GM12864 (cell line): Measurements from ENCODE around the gene COL5A3.

Experiments used
- DNase-seq: peaks from one replicate; pipeline ENCODE4 v3.0.0-alpha.2; 2011; ENCODE audit warnings: low read depth
- H3K4me3 ChIP-seq: 2 replicates; pipeline ENCODE4 v1.5.1; 2011; ENCODE audit warnings: mild to moderate bottlenecking, low read depth, low read length, control low read depth
- CTCF ChIP-seq: IDR thresholded peaks from 2 replicates; pipeline ENCODE4 v1.5.1; 2011; ENCODE audit warnings: low read depth, mild to moderate bottlenecking, moderate library complexity, low read length, control low read depth, inconsistent platforms; ENCODE audit errors: missing control alignments

The COL5A3 gene

GRCh38 chr19:10021863-10022262 lies 11.6 kb upstream of the COL5A3 start:
- no peak for DNase-seq
- no peak for TF ChIP-seq CTCF

DNA sequence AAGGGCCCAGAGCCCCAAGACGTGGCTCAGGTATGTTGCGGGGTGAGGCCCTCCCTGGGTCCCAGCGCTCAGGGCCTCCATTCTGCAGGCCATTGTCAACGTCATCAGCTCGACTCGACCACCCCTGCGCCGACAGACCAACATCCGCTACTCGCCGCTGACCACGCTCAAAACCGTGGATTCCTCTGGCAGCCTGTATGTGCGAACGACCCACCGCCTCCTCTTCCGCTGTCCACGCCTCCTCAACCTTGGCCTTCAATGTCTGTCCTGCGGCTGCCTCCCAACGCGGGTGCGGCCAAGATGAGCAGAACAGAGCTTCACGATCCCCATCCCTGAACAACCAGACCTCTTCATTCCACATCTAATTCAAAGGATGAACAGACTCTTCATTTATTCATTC lies 11.1 kb upstream of the COL5A3 start:
- no peak for TF ChIP-seq CTCF
- H3K4me3 ChIP-seq = no peak overlapping the region
- DNase-seq = no peak

More at GRCh38 chr19:10021863-10022262, 11.6 kb upstream of the COL5A3 start:
- no peak overlapping the region for H3K4me3 ChIP-seq

DNA sequence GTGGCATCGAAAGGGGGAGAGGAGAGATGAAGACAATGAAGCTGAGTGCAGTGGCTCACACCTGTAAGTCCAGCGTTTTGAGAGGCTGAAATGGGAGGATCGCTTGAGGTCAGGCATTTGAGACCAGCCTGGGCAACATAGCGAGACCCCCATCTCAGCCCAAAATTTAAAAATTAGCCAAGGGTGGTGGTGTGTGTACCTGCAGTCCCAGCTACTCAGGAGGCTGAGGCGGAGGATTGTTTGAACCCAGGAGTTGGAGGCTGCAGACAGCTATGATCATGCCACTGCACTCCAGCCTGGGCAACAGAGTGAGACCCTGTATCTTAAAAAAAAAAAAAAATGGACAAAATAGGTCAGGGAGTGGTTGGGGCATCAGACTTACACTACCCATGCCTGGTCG lies 10.5 kb upstream of the COL5A3 start:
- TF ChIP-seq CTCF = no peak
- no peak for DNase-seq
- no peak overlapping the region for H3K4me3 ChIP-seq

- H3K4me3 ChIP-seq = no peak overlapping the region
- TF ChIP-seq CTCF = no peak
- no peak for DNase-seq
Observed at GRCh38 chr19:10019246-10019645, 8.9 kb upstream of the COL5A3 start.

DNA sequence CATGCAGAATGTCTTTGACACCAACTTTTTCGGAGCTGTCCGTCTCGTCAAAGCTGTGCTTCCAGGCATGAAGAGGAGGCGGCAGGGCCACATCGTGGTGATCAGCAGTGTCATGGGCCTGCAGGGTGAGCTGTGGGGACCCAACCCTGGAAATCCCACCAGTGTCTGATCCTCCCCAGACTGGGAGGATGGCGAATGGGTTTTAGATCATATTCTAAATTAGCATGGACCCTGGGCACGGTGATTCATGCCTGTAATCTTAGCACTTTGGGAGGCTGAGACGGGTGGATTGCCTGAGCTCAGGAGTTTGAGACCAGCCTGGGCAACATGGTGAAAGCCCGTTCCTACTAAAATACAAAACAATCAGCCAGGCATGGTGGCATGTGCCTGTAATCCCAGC lies 8.5 kb upstream of the COL5A3 start:
- no peak for TF ChIP-seq CTCF
- no peak for DNase-seq
- H3K4me3 ChIP-seq = no peak overlapping the region

DNA sequence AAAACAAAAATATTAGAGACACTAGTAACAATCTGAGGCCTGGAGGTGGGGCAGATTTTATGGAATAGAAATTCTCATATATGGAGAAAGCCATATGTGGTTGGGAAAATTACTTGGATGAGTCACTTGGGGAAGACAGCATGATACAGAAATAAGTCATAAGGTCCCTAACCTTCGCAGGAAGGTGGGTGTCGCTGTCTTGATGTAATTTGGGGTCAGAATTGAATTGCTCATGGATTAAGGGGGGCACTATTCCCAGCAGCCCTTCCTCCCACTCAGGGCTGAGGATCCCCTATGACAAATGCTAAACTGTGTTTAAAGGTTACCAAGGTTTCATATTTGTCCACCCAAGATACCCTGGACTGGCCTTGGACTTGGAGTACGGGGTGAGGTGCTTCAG lies 8.0 kb upstream of the COL5A3 start:
- no peak for DNase-seq
- H3K4me3 ChIP-seq = no peak overlapping the region
- no peak for TF ChIP-seq CTCF

- H3K4me3 ChIP-seq = no peak overlapping the region
- no peak for DNase-seq
- TF ChIP-seq CTCF = no peak
Observed at GRCh38 chr19:10013834-10014618, 3.7 kb upstream of the COL5A3 start.
